GM06990 (cell line): ENCODE data around the gene NCOA1.
"Not testable (repeated sequence)": the region's sequence is repeated elsewhere in the genome, so short reads cannot be mapped to it uniquely, and the experiment has no call there.

Source experiments
- DNase-seq: peaks from one replicate; pipeline ENCODE4 v3.0.0-alpha.2; 2011; ENCODE audit not compliant: insufficient read length; ENCODE audit errors: extremely low read depth
- H3K27me3 ChIP-seq: replicated peaks from 2 replicates; pipeline ENCODE4 v1.6.0; 2011; ENCODE audit warnings: low read length; ENCODE audit not compliant: control insufficient read depth, insufficient read depth
- H3K36me3 ChIP-seq: 2 replicates; pipeline ENCODE4 v1.5.1; 2011; ENCODE audit warnings: low read length; ENCODE audit not compliant: control insufficient read depth, insufficient read depth
- H3K4me3 ChIP-seq: replicated peaks from 2 replicates; pipeline ENCODE4 v1.5.1; 2011; ENCODE audit warnings: low read depth, mild to moderate bottlenecking, control low read depth, low read length
- TF ChIP-seq, protein P1 (sequence below): IDR thresholded peaks from 2 replicates; pipeline ENCODE4 v1.5.1; 2011; ENCODE audit warnings: low read length, control low read depth, mild to moderate bottlenecking, inconsistent platforms; ENCODE audit not compliant: insufficient read depth, poor library complexity, severe bottlenecking

NCOA1 gene

DNA sequence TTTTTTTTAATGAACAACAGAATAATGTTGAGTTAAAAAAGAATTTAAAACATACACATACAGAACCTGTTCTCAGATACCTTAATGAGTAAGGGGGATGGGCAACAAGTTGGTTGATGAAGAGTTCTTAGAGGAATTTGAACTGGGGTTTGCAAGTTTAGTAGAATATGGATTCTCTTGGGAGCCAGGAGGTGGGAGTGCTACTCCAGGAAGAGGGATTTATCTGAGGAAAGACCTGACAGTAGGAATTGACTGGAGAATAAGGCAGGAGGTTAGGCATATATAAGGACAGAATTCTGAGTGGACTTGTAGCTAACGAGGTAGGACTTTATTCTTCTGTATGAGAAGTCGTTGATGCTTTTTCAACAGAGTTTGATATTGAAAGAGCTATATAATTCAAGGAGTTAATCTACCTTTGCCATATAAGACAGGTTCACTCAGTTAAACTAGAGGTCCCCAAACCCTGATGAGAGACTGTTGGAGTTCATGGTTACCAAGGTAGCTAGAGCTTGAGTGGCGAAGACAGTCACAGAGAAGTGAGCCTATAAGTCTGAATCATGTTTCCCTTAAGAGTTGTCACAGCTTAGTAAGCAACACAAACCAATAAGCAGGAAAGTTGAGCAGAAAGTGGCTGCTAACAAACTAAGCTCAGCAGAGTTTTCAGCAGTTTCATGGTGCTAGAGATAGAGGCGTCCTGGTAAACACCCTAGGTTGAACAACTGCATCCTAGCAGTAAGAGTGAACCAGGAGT is 88.2 kb downstream of the NCOA1 start:
- Histone ChIP-seq H3K4me3 (no peak overlapping the region), H3K27me3 (no peaks in the 10 kb centered on the region), H3K36me3 (no peaks in the 10 kb centered on the region)
- no peak for DNase-seq
- TF ChIP-seq, protein P1, sequence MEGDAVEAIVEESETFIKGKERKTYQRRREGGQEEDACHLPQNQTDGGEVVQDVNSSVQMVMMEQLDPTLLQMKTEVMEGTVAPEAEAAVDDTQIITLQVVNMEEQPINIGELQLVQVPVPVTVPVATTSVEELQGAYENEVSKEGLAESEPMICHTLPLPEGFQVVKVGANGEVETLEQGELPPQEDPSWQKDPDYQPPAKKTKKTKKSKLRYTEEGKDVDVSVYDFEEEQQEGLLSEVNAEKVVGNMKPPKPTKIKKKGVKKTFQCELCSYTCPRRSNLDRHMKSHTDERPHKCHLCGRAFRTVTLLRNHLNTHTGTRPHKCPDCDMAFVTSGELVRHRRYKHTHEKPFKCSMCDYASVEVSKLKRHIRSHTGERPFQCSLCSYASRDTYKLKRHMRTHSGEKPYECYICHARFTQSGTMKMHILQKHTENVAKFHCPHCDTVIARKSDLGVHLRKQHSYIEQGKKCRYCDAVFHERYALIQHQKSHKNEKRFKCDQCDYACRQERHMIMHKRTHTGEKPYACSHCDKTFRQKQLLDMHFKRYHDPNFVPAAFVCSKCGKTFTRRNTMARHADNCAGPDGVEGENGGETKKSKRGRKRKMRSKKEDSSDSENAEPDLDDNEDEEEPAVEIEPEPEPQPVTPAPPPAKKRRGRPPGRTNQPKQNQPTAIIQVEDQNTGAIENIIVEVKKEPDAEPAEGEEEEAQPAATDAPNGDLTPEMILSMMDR = no peak

DNA sequence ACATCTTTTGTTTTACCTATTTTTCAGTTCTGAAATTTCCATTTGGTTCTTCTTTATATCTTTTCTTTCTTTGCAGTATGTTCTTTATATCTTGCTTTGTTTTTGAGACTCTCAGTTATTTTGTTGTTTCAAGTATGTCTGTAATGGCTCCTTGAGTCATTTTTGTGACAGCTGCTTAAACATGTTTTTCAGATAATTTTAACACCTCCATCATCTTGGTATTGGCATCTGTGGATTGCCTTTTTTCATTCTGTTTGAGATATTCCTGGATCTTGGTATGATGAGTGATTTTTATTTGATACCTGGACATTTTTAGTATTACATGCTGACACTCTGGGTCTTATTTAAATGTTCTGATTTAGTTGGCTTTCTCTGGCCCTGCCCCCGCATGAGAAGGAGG is 89.5 kb downstream of the NCOA1 start:
- no peak overlapping the region for H3K4me3 ChIP-seq
- no peak for DNase-seq
- H3K27me3 ChIP-seq = no peaks in the 10 kb centered on the region
- no peaks in the 10 kb centered on the region for H3K36me3 ChIP-seq
- TF ChIP-seq, protein P1 = no peak

DNA sequence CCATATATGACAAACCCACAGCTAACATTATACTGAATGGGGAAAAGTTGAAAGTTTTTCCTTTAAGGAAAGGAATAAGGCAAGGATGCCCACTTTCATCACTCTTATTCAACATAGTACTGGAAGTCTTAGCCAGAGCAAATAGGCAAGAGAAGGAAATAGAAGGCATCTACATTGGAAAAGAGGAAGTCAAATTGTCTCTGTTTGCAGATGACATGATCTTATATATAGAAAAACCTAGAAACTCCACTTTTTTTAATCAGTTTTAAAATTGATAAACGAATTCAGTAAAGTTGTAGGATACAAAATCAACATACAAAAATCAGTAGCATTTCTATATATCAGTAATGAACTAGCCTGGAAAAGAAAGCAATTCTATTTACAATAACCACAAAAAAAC is 90.9 kb downstream of the NCOA1 start:
- not testable (repeated sequence) for H3K27me3 ChIP-seq, H3K36me3 ChIP-seq

DNA sequence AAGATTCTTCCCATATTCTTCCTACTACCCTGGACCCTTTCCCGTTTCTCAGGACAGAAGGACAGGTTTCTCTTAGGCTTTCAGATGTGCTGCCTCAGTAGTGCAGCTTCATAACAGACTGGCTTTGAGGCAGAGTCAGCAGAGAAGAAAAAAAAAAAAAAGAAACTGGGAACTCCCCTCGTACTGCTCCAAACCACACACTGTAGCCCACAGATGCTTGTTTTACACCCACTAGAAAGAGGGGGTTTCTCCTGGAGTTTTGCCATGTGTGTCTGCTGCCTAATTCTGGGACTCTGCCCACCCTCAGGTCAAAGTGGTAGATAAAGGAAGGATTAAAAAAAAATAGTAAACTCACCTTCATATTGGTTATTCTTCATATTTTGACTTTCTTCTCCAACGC is 95.9 kb downstream of the NCOA1 start:
- Histone ChIP-seq H3K36me3 (no peaks in the 10 kb centered on the region), H3K4me3 (no peak overlapping the region), H3K27me3 (no peaks in the 10 kb centered on the region)
- DNase-seq = peak; percentile 24
- TF ChIP-seq, protein P1 = no peak

More for the DNA sequence above, 90.9 kb downstream of the NCOA1 start:
- H3K4me3 ChIP-seq, DNase-seq: not testable (repeated sequence)

DNA sequence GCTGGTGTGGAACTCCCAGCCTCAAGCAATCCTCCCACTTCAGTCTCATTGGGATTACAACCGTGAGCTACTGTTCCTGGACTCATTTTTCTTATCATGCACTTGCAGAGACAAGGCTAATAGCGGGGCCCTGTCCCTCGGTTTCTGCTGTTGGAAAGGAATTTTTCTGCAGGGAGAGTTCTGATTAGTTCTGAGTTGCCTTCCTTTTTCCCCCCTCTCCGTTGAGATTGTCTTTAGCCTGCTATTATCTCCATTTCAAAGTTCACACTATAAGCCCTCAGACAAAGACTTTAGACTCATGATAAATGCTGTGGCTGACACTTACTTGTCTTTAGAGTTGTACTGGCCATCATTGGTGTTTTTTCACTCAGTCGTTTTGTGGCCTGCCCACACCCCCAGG is 97.2 kb downstream of the NCOA1 start:
- TF ChIP-seq, protein P1 = no peak
- Histone ChIP-seq H3K36me3 (no peaks in the 10 kb centered on the region), H3K27me3 (no peaks in the 10 kb centered on the region), H3K4me3 (no peak overlapping the region)
- no peak for DNase-seq

DNA sequence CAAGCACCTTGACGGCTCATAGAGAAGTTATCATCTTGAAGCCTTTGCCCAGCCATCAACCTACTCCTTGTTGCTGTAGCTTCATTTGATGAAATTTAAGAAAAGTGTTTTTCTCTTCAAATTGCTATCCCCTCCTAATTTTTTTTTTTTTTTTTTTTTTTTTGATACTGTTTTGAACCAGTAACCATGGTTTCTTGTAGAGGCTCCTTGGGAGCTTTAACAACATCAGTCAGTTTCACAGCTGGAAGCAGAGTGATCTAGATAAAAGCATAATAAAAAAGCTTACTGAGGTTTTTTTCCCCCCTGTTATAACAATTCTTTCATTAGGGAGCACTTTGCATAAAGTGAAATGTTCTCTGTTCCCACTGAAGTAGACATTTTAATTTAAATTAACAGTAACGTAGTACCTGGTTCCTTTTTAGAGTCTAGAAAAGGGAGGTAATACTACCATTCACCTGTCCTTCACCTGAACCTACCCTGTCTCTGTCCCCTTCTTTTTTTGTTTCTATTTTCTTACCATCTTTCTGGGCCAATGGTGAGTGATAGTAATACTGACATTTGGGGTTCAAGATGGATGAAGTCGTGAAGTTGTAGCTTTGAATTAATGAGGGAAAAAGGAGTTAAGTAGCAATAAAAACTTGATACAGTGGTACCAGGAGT is 101.5 kb downstream of the NCOA1 start:
- Histone ChIP-seq H3K4me3 (no peak overlapping the region), H3K36me3 (no peaks in the 10 kb centered on the region), H3K27me3 (no peaks in the 10 kb centered on the region)
- DNase-seq = no peak
- TF ChIP-seq, protein P1 = no peak
